HCT116 (cell line): ENCODE data around the gene HK1. TPM values are rescaled to one million over a fixed set of nuclear protein-coding genes. Genes with fewer than 3 reads are reported as not detected.

ENCODE experiments used
- ATAC-seq: fragments of 200-7000 bp; cut with Tn5 transposase; 2 replicates; pipeline ENCODE4 v1.9.1; 2020; ENCODE audit warnings: mild to moderate bottlenecking, moderate library complexity
- BruUV-seq: library from RNA; stranded (reverse); fragments of 400-500 nt; replicated peaks from 2 replicates; lab custom pipeline; 2021; lab: Mats Ljungman, UMichigan
- CTCF ChIA-PET: fragments of 300-600 bp; sonication (Branson Sonifier 250); formaldehyde crosslinking; loops from one replicate; lab custom pipeline; 2021; ENCODE audit warnings: antibody characterized with exemption; lab: Charles Lee
- POLR2A ChIA-PET: fragments of 300-600, 350-600 bp; sonication (Branson Sonifier 250); formaldehyde crosslinking; loops from one replicate; lab custom pipeline; 2021; ENCODE audit warnings: antibody characterized with exemption; lab: Charles Lee
- RAD21 ChIA-PET, 2 experiments: fragments of 300-600 bp; sonication (Branson Sonifier 250); formaldehyde crosslinking; loops; one replicate each; lab custom pipeline; 2023; ENCODE audit warnings: low total read pairs in 2 of 2; ENCODE audit not compliant: uncharacterized antibody in 2 of 2, unreplicated experiment in 2 of 2, low non-redundant PET in 1 of 2; lab: Charles Lee
- DNase-seq: peaks from one replicate; pipeline ENCODE4 v3.0.0-alpha.2; 2010; ENCODE audit warnings: low read depth, low spot score
- H2AFZ ChIP-seq: fragments of 200-600 bp; shearing (Covaris generic), sonication (generic); 2 replicates; pipeline ENCODE4 v1.6.1; 2017; ENCODE audit warnings: low read depth, mixed run types, mixed read lengths, antibody characterized with exemption, low read length; ENCODE audit not compliant: poor library complexity, severe bottlenecking
- H3K27ac ChIP-seq: 2 replicates; pipeline ENCODE4 v1.5.1; 2012; ENCODE audit warnings: low read depth, low read length
- H3K27me3 ChIP-seq: fragments of 200-600 bp; sonication (generic); 2 replicates; pipeline ENCODE4 v1.6.1; 2016; ENCODE audit warnings: mixed run types, low read length, mixed read lengths; ENCODE audit not compliant: insufficient read depth
- H3K36me3 ChIP-seq, 2 experiments: fragments of 200-500 bp in 1 of 2; fragments of 200-600 bp in 1 of 2; sonication (Bioruptor generic) in 1 of 2; sonication (generic) in 1 of 2; 2 replicates each; pipeline versions ENCODE4 v1.5.1 to v1.6.1; 2014 to 2016; ENCODE audit warnings: low read length in 2 of 2, inconsistent platforms in 1 of 2, mixed read lengths in 1 of 2, mixed run types in 1 of 2; ENCODE audit not compliant: insufficient read depth in 2 of 2, control insufficient read depth in 1 of 2
- H3K4me1 ChIP-seq, 2 experiments: fragments of 200-600 bp in 1 of 2; sonication (generic) in 1 of 2; 2 replicates each; pipeline versions ENCODE4 v1.5.1 to v1.6.1; 2012 to 2017; ENCODE audit warnings: low read length in 2 of 2, inconsistent platforms in 1 of 2, mild to moderate bottlenecking in 1 of 2, mixed read lengths in 1 of 2, mixed run types in 1 of 2, moderate library complexity in 1 of 2; ENCODE audit not compliant: insufficient read depth in 2 of 2, control insufficient read depth in 1 of 2
- H3K4me2 ChIP-seq: fragments of 200-600 bp; sonication (generic); 2 replicates; pipeline ENCODE4 v1.6.1; 2017; ENCODE audit warnings: mixed run types, low read length, mixed read lengths
- H3K4me3 ChIP-seq, 2 experiments: fragments of 200-600 bp in 1 of 2; sonication (generic) in 1 of 2; replicated peaks in 1 of 2; 2 replicates each; pipeline ENCODE4 v1.5.1; 2011 to 2016; ENCODE audit warnings: low read length in 2 of 2, control low read depth in 1 of 2, low read depth in 1 of 2, mild to moderate bottlenecking in 1 of 2, mixed read lengths in 1 of 2, mixed run types in 1 of 2
- H3K79me2 ChIP-seq: fragments of 200-600 bp; sonication (generic); 2 replicates; pipeline ENCODE4 v1.6.1; 2017; ENCODE audit warnings: mild to moderate bottlenecking, mixed run types, low read length, moderate library complexity, mixed read lengths; ENCODE audit not compliant: insufficient read depth
- H3K9ac ChIP-seq: fragments of 200-600 bp; sonication (generic); 2 replicates; pipeline ENCODE4 v1.6.1; 2016; ENCODE audit warnings: low read length, mixed read lengths
- H3K9me2 ChIP-seq: fragments of 200-600 bp; sonication (generic), shearing (Covaris generic); 2 replicates; pipeline ENCODE4 v1.6.1; 2017; ENCODE audit warnings: mixed run types, mild to moderate bottlenecking, moderate library complexity; ENCODE audit not compliant: insufficient read depth
- H3K9me3 ChIP-seq, 2 experiments: fragments of 200-500 bp in 1 of 2; fragments of 200-600 bp in 1 of 2; sonication (Bioruptor generic) in 1 of 2; sonication (generic) in 1 of 2; 2 replicates each; pipeline ENCODE4 v1.6.1; 2014 to 2017; ENCODE audit warnings: low read length in 2 of 2, mixed read lengths in 2 of 2, inconsistent platforms in 1 of 2, low read depth in 1 of 2, mild to moderate bottlenecking in 1 of 2, mixed run types in 1 of 2, moderate library complexity in 1 of 2; ENCODE audit not compliant: control insufficient read depth in 1 of 2, insufficient read depth in 1 of 2
- H4K20me1 ChIP-seq: fragments of 200-600 bp; sonication (generic), shearing (Covaris generic); 2 replicates; pipeline ENCODE4 v1.6.1; 2017; ENCODE audit warnings: mixed run types, mild to moderate bottlenecking, moderate library complexity; ENCODE audit not compliant: insufficient read depth
- ATF3 ChIP-seq: IDR thresholded peaks from 2 replicates; pipeline ENCODE4 v1.6.1; 2012
- CBX3 ChIP-seq: IDR thresholded peaks from 2 replicates; pipeline ENCODE4 v1.6.1; 2012; ENCODE audit warnings: low read depth
- CEBPB ChIP-seq: IDR thresholded peaks from 2 replicates; pipeline ENCODE4 v1.6.1; 2012; ENCODE audit warnings: low read depth
- EGR1 ChIP-seq: IDR thresholded peaks from 2 replicates; pipeline ENCODE4 v1.6.1; 2012; ENCODE audit warnings: low read depth
- ELF1 ChIP-seq: IDR thresholded peaks from 2 replicates; pipeline ENCODE4 v1.6.1; 2012; ENCODE audit warnings: low read depth, borderline replicate concordance
- EZH2 ChIP-seq: fragments of 200-600 bp; sonication (generic); IDR thresholded peaks from 2 replicates; pipeline ENCODE4 v1.6.1; 2017; ENCODE audit warnings: antibody characterized with exemption, mixed run types
- EZH2phosphoT487 ChIP-seq: fragments of 200-600 bp; IDR thresholded peaks from 2 replicates; pipeline ENCODE4 v1.6.1; 2018; ENCODE audit warnings: antibody characterized with exemption, borderline replicate concordance
- FOSL1 ChIP-seq: IDR thresholded peaks from 2 replicates; pipeline ENCODE4 v1.6.1; 2012; ENCODE audit warnings: low read depth
- JUND ChIP-seq: IDR thresholded peaks from 2 replicates; pipeline ENCODE4 v1.6.1; 2012
- MAX ChIP-seq: IDR thresholded peaks from 2 replicates; pipeline ENCODE4 v1.6.1; 2012
- POLR2A ChIP-seq: IDR thresholded peaks from 2 replicates; pipeline ENCODE4 v1.7.0; 2011; ENCODE audit warnings: borderline replicate concordance; ENCODE audit not compliant: insufficient read depth, insufficient read length; ENCODE audit errors: extremely low read depth
- POLR2AphosphoS5 ChIP-seq: IDR thresholded peaks from 2 replicates; pipeline ENCODE4 v1.6.1; 2011; ENCODE audit warnings: mild to moderate bottlenecking, low read depth, low read length, moderate library complexity
- RAD21 ChIP-seq: IDR thresholded peaks from 2 replicates; pipeline ENCODE4 v1.6.1; 2012; ENCODE audit warnings: low read depth, mild to moderate bottlenecking
- REST ChIP-seq: IDR thresholded peaks from 2 replicates; pipeline ENCODE4 v1.6.1; 2012; ENCODE audit warnings: low read depth
- SIN3A ChIP-seq: IDR thresholded peaks from 2 replicates; pipeline ENCODE4 v1.6.1; 2012; ENCODE audit warnings: low read depth
- SRF ChIP-seq: IDR thresholded peaks from 2 replicates; pipeline ENCODE4 v1.6.1; 2012; ENCODE audit warnings: low read depth
- TCF7L2 ChIP-seq: IDR thresholded peaks from 2 replicates; pipeline ENCODE4 v1.7.0; 2011; ENCODE audit warnings: borderline replicate concordance, inconsistent platforms; ENCODE audit not compliant: insufficient read depth, insufficient read length; ENCODE audit errors: extremely low read depth
- YY1 ChIP-seq: IDR thresholded peaks from 2 replicates; pipeline ENCODE4 v1.6.1; 2011; ENCODE audit warnings: low read length, low read depth, moderate library complexity, mild to moderate bottlenecking; ENCODE audit not compliant: insufficient replicate concordance; ENCODE audit errors: extremely low read depth
- ZBTB33 ChIP-seq: IDR thresholded peaks from 2 replicates; pipeline ENCODE4 v1.6.1; 2011; ENCODE audit warnings: mild to moderate bottlenecking, low read length, moderate library complexity; ENCODE audit not compliant: insufficient replicate concordance; ENCODE audit errors: extremely low read depth
- ZFX ChIP-seq: fragments of 450-650 bp; IDR thresholded peaks from 2 replicates; pipeline ENCODE4 v1.6.1; 2017
- intact Hi-C: fragments of 100-400 bp; cut with micrococcal nuclease; formaldehyde crosslinking; loops from 2 replicates; pipeline ENCODE4 v1.10.0; 2022
- total RNA-seq: library from RNA; stranded (reverse); gene quantifications from one replicate; pipeline ENCODE4 v1.2.1, GENCODE V29; 2021; ENCODE audit not compliant: unreplicated experiment

Gene HK1
- total RNA-seq, 1 experiment from 2014 or later, result 50.3 TPM

GRCh38 chr10:69439350-69439739 lies 161.0 kb downstream of the HK1 start:
- H2AFZ ChIP-seq, result no peak overlapping the region
- POLR2A ChIA-PET, result interaction anchor here (1.3 kb wide), 1 partner anchor 10 kb away, joined by 4 read pairs; no protein-coding TSS in a partner anchor

More at GRCh38 chr10:69439350-69439739, 161.0 kb downstream of the HK1 start:
- TF ChIP-seq FOSL1, result no peak
- no peak for TF ChIP-seq CBX3
- TF ChIP-seq RAD21, result no peak
- no peak for TF ChIP-seq SRF
- no peak for TF ChIP-seq ATF3
- TF ChIP-seq ELF1, result no peak
- TF ChIP-seq REST, result no peak
- no peak for TF ChIP-seq ZBTB33
- TF ChIP-seq EZH2phosphoT487, result no peak
- no peak for TF ChIP-seq POLR2AphosphoS5
- TF ChIP-seq TCF7L2, result no peak
- no peak for TF ChIP-seq JUND
- TF ChIP-seq MAX, result no peak
- TF ChIP-seq EGR1, result no peak
- TF ChIP-seq ZFX, result no peak
- no peak for TF ChIP-seq POLR2A
- TF ChIP-seq CEBPB, result no peak
- no peak for TF ChIP-seq SIN3A
- no peak for TF ChIP-seq YY1
- TF ChIP-seq EZH2, result no peak
- TF ChIP-seq, all 23 proteins: peak for 0
- Histone ChIP-seq H3K27ac (peak overlapping the region; percentile 49), H3K9ac (no peak overlapping the region), H3K36me3 (no peaks in the 10 kb centered on the region), H3K9me3 (no peaks in the 10 kb centered on the region), H3K9me2 (no peaks in the 10 kb centered on the region), H3K4me2 (peak overlapping the region; percentile 72), H3K4me1 (peaks cover 23 to 32% of the 10 kb centered on the region in 2 experiments), H3K4me3 (no peak overlapping the region), H3K27me3 (no peaks in the 10 kb centered on the region), H4K20me1 (no peaks in the 10 kb centered on the region), H3K79me2 (no peaks in the 10 kb centered on the region)
- intact Hi-C loops, result no loop called here
- ATAC-seq (peak; percentile 37), DNase-seq (no peak)
- CTCF ChIA-PET, result interaction anchor here (1.5 to 3.0 kb wide), 3 partner anchors 11 to 68 kb away, joined by 4 to 21 read pairs (median 7); partner anchors contain the start of gene TSPAN15
- RAD21 ChIA-PET, result no interaction called here
- TSS peak; percentile 81 for BruUV-seq
